ENCODE measurements around the gene UBE2F. TPM values are rescaled to one million over a fixed set of nuclear protein-coding genes. Genes with fewer than 3 reads are reported as not detected.
A peak's percentile ranks its signal among the peaks of the same experiment; 100 is the strongest.

The UBE2F gene
- total RNA-seq, 2 donors from 2014 or later, result 58.3 to 59.2 TPM

DNA sequence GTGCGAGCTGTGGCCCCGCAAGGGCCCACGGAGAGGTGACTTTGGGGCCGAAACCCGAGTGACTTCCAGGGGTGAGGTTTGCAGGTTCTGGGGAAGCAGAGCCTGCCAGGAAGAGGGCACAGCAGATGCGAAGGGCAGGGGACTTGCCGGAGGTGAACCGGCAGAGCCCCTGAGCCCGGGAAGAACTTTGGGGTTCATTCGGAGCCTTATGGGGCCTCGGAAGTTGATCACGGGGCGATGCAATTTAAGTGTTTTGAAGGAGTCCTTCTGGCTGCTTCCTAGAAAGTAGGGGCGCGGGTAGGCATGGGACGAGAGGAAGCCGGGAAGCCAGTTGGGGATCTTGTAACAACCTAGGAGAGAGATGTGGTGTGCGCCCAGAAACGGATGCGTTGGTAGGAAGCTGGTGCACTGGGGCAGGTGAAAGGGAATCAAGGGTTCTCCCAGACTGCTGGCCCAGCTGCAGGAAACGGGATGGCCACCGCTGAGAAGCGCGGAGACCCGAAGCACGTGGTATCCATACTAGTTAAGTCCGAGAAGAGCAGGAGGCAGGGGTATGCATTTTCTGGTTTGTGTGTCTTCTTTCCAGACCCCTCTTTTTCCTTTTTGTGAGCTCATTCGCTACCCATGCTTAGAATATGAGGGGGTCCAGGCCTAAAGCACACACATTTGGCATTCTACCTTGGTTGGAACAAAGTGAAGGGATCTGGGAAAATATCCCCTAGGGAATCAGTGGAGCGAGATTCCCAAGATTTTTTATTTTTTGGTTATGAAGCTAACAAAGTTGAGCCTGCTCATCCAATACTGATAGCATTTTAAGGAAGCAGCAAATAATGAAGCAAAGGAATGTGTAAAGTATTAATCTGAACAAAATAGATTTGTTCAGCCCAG is 94.7 kb downstream of the UBE2F start:
- peaks cover 20% of the 10 kb centered on the region for H3K36me3 Mint-ChIP-seq (ENCODE audit: low read depth)
- peaks cover 28% of the 10 kb centered on the region for H3K4me1 Mint-ChIP-seq
- TF ChIP-seq, protein P1, sequence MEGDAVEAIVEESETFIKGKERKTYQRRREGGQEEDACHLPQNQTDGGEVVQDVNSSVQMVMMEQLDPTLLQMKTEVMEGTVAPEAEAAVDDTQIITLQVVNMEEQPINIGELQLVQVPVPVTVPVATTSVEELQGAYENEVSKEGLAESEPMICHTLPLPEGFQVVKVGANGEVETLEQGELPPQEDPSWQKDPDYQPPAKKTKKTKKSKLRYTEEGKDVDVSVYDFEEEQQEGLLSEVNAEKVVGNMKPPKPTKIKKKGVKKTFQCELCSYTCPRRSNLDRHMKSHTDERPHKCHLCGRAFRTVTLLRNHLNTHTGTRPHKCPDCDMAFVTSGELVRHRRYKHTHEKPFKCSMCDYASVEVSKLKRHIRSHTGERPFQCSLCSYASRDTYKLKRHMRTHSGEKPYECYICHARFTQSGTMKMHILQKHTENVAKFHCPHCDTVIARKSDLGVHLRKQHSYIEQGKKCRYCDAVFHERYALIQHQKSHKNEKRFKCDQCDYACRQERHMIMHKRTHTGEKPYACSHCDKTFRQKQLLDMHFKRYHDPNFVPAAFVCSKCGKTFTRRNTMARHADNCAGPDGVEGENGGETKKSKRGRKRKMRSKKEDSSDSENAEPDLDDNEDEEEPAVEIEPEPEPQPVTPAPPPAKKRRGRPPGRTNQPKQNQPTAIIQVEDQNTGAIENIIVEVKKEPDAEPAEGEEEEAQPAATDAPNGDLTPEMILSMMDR (conservative IDR thresholded peaks at IDR 0.05), result no peak
- H3K9me3 Mint-ChIP-seq, result no peaks in the 10 kb centered on the region
- H3K4me3 Mint-ChIP-seq, result peak overlapping the region; percentile 83
- 4% methylated on average over 21 to 29 of the region's 29 CpGs for WGBS, 2 experiments (ENCODE audit: insufficient coverage in 1 of 2, insufficient read length in 1 of 2)
- Histone ChIP-seq H3K27ac (ENCODE audit: low read depth, low read length) (no peak overlapping the region), H3K9ac (ENCODE audit: extremely low read depth, low read length, poor library complexity, severe bottlenecking) (peak overlapping the region; percentile 70), H3K4me3 (ENCODE audit: low read length) (peak overlapping the region; percentile 95), H3K36me3 (ENCODE audit: control insufficient read depth, insufficient read depth, low read length) (peaks cover 20% of the 10 kb centered on the region), H3K27me3 (ENCODE audit: control insufficient read depth, insufficient read depth, low read length, poor library complexity, severe bottlenecking) (no peaks in the 10 kb centered on the region), H3K9me3 (ENCODE audit: control insufficient read depth, low read length) (no peaks in the 10 kb centered on the region), H3K4me1 (ENCODE audit: control insufficient read depth, insufficient read depth, low read length) (peaks cover 5% of the 10 kb centered on the region)
- H3K27me3 Mint-ChIP-seq (ENCODE audit: insufficient read depth), result peaks cover under 1% of the 10 kb centered on the region
- peak overlapping the region; percentile 79 for H3K27ac Mint-ChIP-seq
- peak; percentile 83 for DNase-seq

- no peak overlapping the region for H3K9ac ChIP-seq (ENCODE audit: extremely low read depth, low read length, poor library complexity, severe bottlenecking)
- H3K9me3 ChIP-seq (ENCODE audit: control insufficient read depth, low read length), result no peaks in the 10 kb centered on the region
- peaks cover 39% of the 10 kb centered on the region for H3K36me3 Mint-ChIP-seq (ENCODE audit: low read depth)
- DNase-seq, result no peak
- no peaks in the 10 kb centered on the region for H3K27me3 Mint-ChIP-seq (ENCODE audit: insufficient read depth)
- no peaks in the 10 kb centered on the region for H3K9me3 Mint-ChIP-seq
- peak overlapping the region; percentile 83 for H3K4me3 Mint-ChIP-seq
- H3K36me3 ChIP-seq (ENCODE audit: control insufficient read depth, insufficient read depth, low read length), result peaks cover 34% of the 10 kb centered on the region
- TF ChIP-seq, protein P1 (conservative IDR thresholded peaks at IDR 0.05), result no peak
- H3K4me1 Mint-ChIP-seq, result peaks cover 28% of the 10 kb centered on the region
- H3K4me3 ChIP-seq (ENCODE audit: low read length), result no peak overlapping the region
- no peak overlapping the region for H3K27ac ChIP-seq (ENCODE audit: low read depth, low read length)
- 89% methylated on average over 7 to 8 of the region's 8 CpGs for WGBS, 2 experiments (ENCODE audit: insufficient coverage in 1 of 2, insufficient read length in 1 of 2)
- H3K4me1 ChIP-seq (ENCODE audit: control insufficient read depth, insufficient read depth, low read length), result peaks cover 5% of the 10 kb centered on the region
- H3K27ac Mint-ChIP-seq, result no peak overlapping the region
- H3K27me3 ChIP-seq (ENCODE audit: control insufficient read depth, insufficient read depth, low read length, poor library complexity, severe bottlenecking), result no peaks in the 10 kb centered on the region
Measured at GRCh38 chr2:238063414-238064189, 96.8 kb downstream of the UBE2F start.

GRCh38 chr2:238064376-238064775 is 97.6 kb downstream of the UBE2F start:
- TF ChIP-seq, protein P1 (conservative IDR thresholded peaks at IDR 0.05), result no peak
- H3K4me1 ChIP-seq (ENCODE audit: control insufficient read depth, insufficient read depth, low read length), result peaks cover 5% of the 10 kb centered on the region
- Mint-ChIP-seq H3K27me3 (ENCODE audit: insufficient read depth) (no peaks in the 10 kb centered on the region), H3K4me1 (peaks cover 28% of the 10 kb centered on the region), H3K27ac (no peak overlapping the region), H3K36me3 (ENCODE audit: low read depth) (peaks cover 44% of the 10 kb centered on the region), H3K4me3 (no peak overlapping the region), H3K9me3 (no peaks in the 10 kb centered on the region)
- H3K36me3 ChIP-seq (ENCODE audit: control insufficient read depth, insufficient read depth, low read length), result peaks cover 39% of the 10 kb centered on the region
- WGBS, 2 experiments (ENCODE audit: insufficient coverage in 1 of 2, insufficient read length in 1 of 2), result 94 to 97% methylated on average over 7 of the region's 7 CpGs
- no peak for DNase-seq
- H3K27me3 ChIP-seq (ENCODE audit: control insufficient read depth, insufficient read depth, low read length, poor library complexity, severe bottlenecking), result no peaks in the 10 kb centered on the region
- no peak overlapping the region for H3K9ac ChIP-seq (ENCODE audit: extremely low read depth, low read length, poor library complexity, severe bottlenecking)
- H3K27ac ChIP-seq (ENCODE audit: low read depth, low read length), result no peak overlapping the region
- no peaks in the 10 kb centered on the region for H3K9me3 ChIP-seq (ENCODE audit: control insufficient read depth, low read length)
- no peak overlapping the region for H3K4me3 ChIP-seq (ENCODE audit: low read length)
